IPS DF 19.7 (cell line): ENCODE measurements around the gene PHEX.

Experiments used
- DNase-seq: peaks from one replicate; pipeline ENCODE4 v3.0.0-alpha.2; 2013; ENCODE audit warnings: low read depth, low spot score

The PHEX gene

GRCh38 chrX:22040184-22040583, 8.1 kb downstream of the PHEX start:
- no peak for DNase-seq

GRCh38 chrX:22041907-22042530, 9.9 kb downstream of the PHEX start:
- DNase-seq: no peak

GRCh38 chrX:22043872-22044271, 11.7 kb downstream of the PHEX start:
- no peak for DNase-seq

- DNase-seq: no peak
These were observed 15.3 kb downstream of the PHEX start for GRCh38 chrX:22047468-22047867.

- no peak for DNase-seq
These were observed 21.4 kb downstream of the PHEX start for GRCh38 chrX:22053481-22053880.

GRCh38 chrX:22056235-22056634, 24.1 kb downstream of the PHEX start:
- DNase-seq: no peak

GRCh38 chrX:22057667-22058066, 25.5 kb downstream of the PHEX start:
- no peak for DNase-seq

- no peak for DNase-seq
These were observed 27.6 kb downstream of the PHEX start for GRCh38 chrX:22059775-22060174.

GRCh38 chrX:22060415-22061280, 28.5 kb downstream of the PHEX start:
- no peak for DNase-seq

- no peak for DNase-seq
These were observed 31.2 kb downstream of the PHEX start for GRCh38 chrX:22063284-22063683.

GRCh38 chrX:22069586-22069985, 37.5 kb downstream of the PHEX start:
- DNase-seq: no peak

- DNase-seq: no peak
These were observed 41.8 kb downstream of the PHEX start for GRCh38 chrX:22073928-22074327.

- no peak for DNase-seq
These were observed 46.0 kb downstream of the PHEX start for GRCh38 chrX:22078117-22078516.

- no peak for DNase-seq
These were observed 49.5 kb downstream of the PHEX start for GRCh38 chrX:22081475-22082092.

GRCh38 chrX:22086003-22086402, 53.9 kb downstream of the PHEX start:
- no peak for DNase-seq

- DNase-seq: no peak
These were observed 55.0 kb downstream of the PHEX start for GRCh38 chrX:22087011-22087557.

GRCh38 chrX:22088326-22088725, 56.2 kb downstream of the PHEX start:
- DNase-seq: no peak

- DNase-seq: no peak
These were observed 58.1 kb downstream of the PHEX start for GRCh38 chrX:22090181-22090580.

GRCh38 chrX:22093550-22093949, 61.4 kb downstream of the PHEX start:
- DNase-seq: no peak

- DNase-seq: no peak
These were observed 63.2 kb downstream of the PHEX start for GRCh38 chrX:22095286-22095685.

- DNase-seq: no peak
These were observed 63.7 kb downstream of the PHEX start for GRCh38 chrX:22095856-22096255.

- DNase-seq: no peak
These were observed 65.0 kb downstream of the PHEX start for GRCh38 chrX:22097012-22097694.
